ENCODE measurements around the gene ITIH4.
"Not testable (repeated sequence)": the region's sequence is repeated elsewhere in the genome, so short reads cannot be mapped to it uniquely, and the experiment has no call there.

ITIH4 gene

GRCh38 chr3:52782412-52783210 is 47.9 kb downstream of the ITIH4 start:
- no peak for DNase-seq (ENCODE audit: low read depth)

GRCh38 chr3:52781741-52782140 is 48.7 kb downstream of the ITIH4 start:
- no peak for DNase-seq (ENCODE audit: low read depth)

GRCh38 chr3:52779837-52780585 is 50.5 kb downstream of the ITIH4 start:
- no peak for DNase-seq (ENCODE audit: low read depth)

- DNase-seq (ENCODE audit: low read depth), result no peak
These were observed 51.2 kb downstream of the ITIH4 start for GRCh38 chr3:52779011-52779836.

GRCh38 chr3:52777959-52778805 is 52.3 kb downstream of the ITIH4 start:
- no peak for DNase-seq (ENCODE audit: low read depth)

GRCh38 chr3:52777127-52777958 is 53.1 kb downstream of the ITIH4 start, which contains the start of gene ITIH1:
TSS of gene ITIH1 (plus strand) at chr3:52777599. CDS start at chr3:52777616, 17 bp downstream.
- no peak for DNase-seq (ENCODE audit: low read depth)

GRCh38 chr3:52776486-52776885 is 54.0 kb downstream of the ITIH4 start:
- DNase-seq (ENCODE audit: low read depth), result not testable (repeated sequence)

- no peak for DNase-seq (ENCODE audit: low read depth)
These were observed 54.6 kb downstream of the ITIH4 start for GRCh38 chr3:52775877-52776276.

- DNase-seq (ENCODE audit: low read depth), result no peak
These were observed 55.3 kb downstream of the ITIH4 start for GRCh38 chr3:52774901-52775864.

- DNase-seq (ENCODE audit: low read depth), result no peak
These were observed 56.3 kb downstream of the ITIH4 start for GRCh38 chr3:52774066-52774713.

- no peak for DNase-seq (ENCODE audit: low read depth)
These were observed 57.0 kb downstream of the ITIH4 start for GRCh38 chr3:52773361-52774065.

GRCh38 chr3:52771702-52772101 is 58.8 kb downstream of the ITIH4 start:
- no peak for DNase-seq (ENCODE audit: low read depth)

GRCh38 chr3:52771334-52771681 is 59.2 kb downstream of the ITIH4 start:
- no peak for DNase-seq (ENCODE audit: low read depth)

GRCh38 chr3:52770496-52771333 is 59.8 kb downstream of the ITIH4 start, which contains the start of gene NEK4:
TSS of gene NEK4 (minus strand) at chr3:52770940. CDS start at chr3:52770746, 194 bp downstream.
- DNase-seq (ENCODE audit: low read depth), result peak; percentile 63

GRCh38 chr3:52769786-52770455 is 60.6 kb downstream of the ITIH4 start:
- no peak for DNase-seq (ENCODE audit: low read depth)

- no peak for DNase-seq (ENCODE audit: low read depth)
These were observed 67.0 kb downstream of the ITIH4 start for GRCh38 chr3:52763466-52763865.

All from HS-5 (cell line).